Body of pancreas (tissue), 4 donors: ENCODE measurements around the gene WARS2. TPM values are rescaled to one million over a fixed set of nuclear protein-coding genes. Genes with fewer than 3 reads are reported as not detected.

Experiments used
- ATAC-seq: fragments of 150-250 bp; one replicate; pipeline ENCODE4 v1.9.1; 2016
- DNase-seq, 4 donors: peaks; one replicate each; pipeline ENCODE4 v3.0.0-alpha.2; 2019
- H3K27ac ChIP-seq, 4 donors: fragments of 200-600 bp; sonication (generic); 1 replicate in 3 of 4; 2 replicates in 1 of 4; pipeline versions ENCODE4 v1.5.1 to v1.6.1; 2016 to 2019; ENCODE audit warnings: mild to moderate bottlenecking in 1 of 4, mixed read lengths in 1 of 4, moderate library complexity in 1 of 4
- H3K27me3 ChIP-seq, 2 donors: fragments of 200-600 bp; sonication (generic); one replicate each; pipeline ENCODE4 v1.6.0; 2016; ENCODE audit warnings: mild to moderate bottlenecking in 1 of 2
- H3K36me3 ChIP-seq, 2 donors: fragments of 200-600 bp; sonication (generic); replicated peaks in 1 of 2; 2 replicates each; pipeline ENCODE4 v1.5.1; 2016; ENCODE audit warnings: low read depth in 2 of 2; ENCODE audit not compliant: insufficient read depth in 1 of 2
- H3K4me1 ChIP-seq: fragments of 200-600 bp; sonication (generic); one replicate; pipeline ENCODE4 v1.6.0; 2016
- H3K4me3 ChIP-seq, 2 donors: fragments of 200-600 bp; sonication (generic); 1 replicate in 1 of 2; 2 replicates in 1 of 2; pipeline ENCODE4 v1.5.1; 2016 to 2019
- H3K9me3 ChIP-seq, 3 donors: fragments of 200-600 bp; sonication (generic); 1 replicate in 2 of 3; 2 replicates in 1 of 3; pipeline ENCODE4 v1.5.1; 2016
- CTCF ChIP-seq, 7 experiments: fragments of 450-650 bp in 4 of 7; fragments of 200-600 bp in 3 of 7; sonication (generic) in 3 of 7; IDR thresholded peaks; one replicate each; pipeline ENCODE4 v1.5.1; 2016 to 2019; ENCODE audit warnings: antibody characterized with exemption in 7 of 7
- POLR2A ChIP-seq, 3 donors: fragments of 450-650 bp; IDR thresholded peaks; one replicate each; pipeline ENCODE4 v1.6.1; 2016; ENCODE audit warnings: antibody characterized with exemption in 3 of 3, mild to moderate bottlenecking in 2 of 3
- WGBS, 2 donors: methylation state at CpG; one replicate each; pipeline ENCODE4 v1.1.5; 2017; 5-methylcytosine and 5-hydroxymethylcytosine counted together
- intact Hi-C: fragments of 100-400 bp; cut with DNase I; formaldehyde crosslinking; loops from one replicate; pipeline ENCODE4 v1.15.1; 2023
- total RNA-seq, 2 donors: library from RNA; depleted of rRNA; stranded (reverse); fragments of >200 nt; gene quantifications; one replicate each; pipeline ENCODE4 v1.1.0, GENCODE V29; 2016

Gene WARS2
- total RNA-seq, 2 donors from 2014 or later: 4.9 to 11.7 TPM

- peaks cover 0 to 45% of the 10 kb centered on the region in 2 donors for H3K27me3 ChIP-seq
- ATAC-seq: peak; percentile 33
- H3K9me3 ChIP-seq: no peaks in the 10 kb centered on the region
- intact Hi-C loops: loop anchor here (10.0 kb wide), 1 partner anchor 927 kb away; no protein-coding TSS in a partner anchor
- H3K4me3 ChIP-seq: no peak overlapping the region
- no peaks in the 10 kb centered on the region for H3K36me3 ChIP-seq
- TF ChIP-seq CTCF (IDR thresholded peaks at IDR 0.05) (no peak), POLR2A (IDR thresholded peaks at IDR 0.05) (no peak)
- peak in 1 of 4 donors; percentile 24 for DNase-seq
- no peak overlapping the region for H3K27ac ChIP-seq
- peaks cover 21% of the 10 kb centered on the region for H3K4me1 ChIP-seq
- WGBS, 2 donors: 5 to 11% methylated on average over 16 of the region's 16 CpGs
These were observed 138.3 kb downstream of the WARS2 start for GRCh38 chr1:119002028-119002686.

GRCh38 chr1:119001181-119002027 is 139.0 kb downstream of the WARS2 start:
- intact Hi-C loops: loop anchor here (10.0 kb wide), 1 partner anchor 927 kb away; no protein-coding TSS in a partner anchor
- WGBS, 2 donors: 1 to 8% methylated on average over 17 to 49 of the region's 49 CpGs
- peak; percentile 27 for ATAC-seq

GRCh38 chr1:119000371-119001180 is 139.9 kb downstream of the WARS2 start:
- H3K36me3 ChIP-seq: no peaks in the 10 kb centered on the region
- no peak overlapping the region for H3K27ac ChIP-seq
- TF ChIP-seq POLR2A (IDR thresholded peaks at IDR 0.05) (no peak), CTCF (IDR thresholded peaks at IDR 0.05) (no peak)
- DNase-seq (no peak), ATAC-seq (no peak)
- no peak overlapping the region for H3K4me3 ChIP-seq
- peaks cover 0 to 41% of the 10 kb centered on the region in 2 donors for H3K27me3 ChIP-seq
- H3K4me1 ChIP-seq: peaks cover 12% of the 10 kb centered on the region
- no peaks in the 10 kb centered on the region for H3K9me3 ChIP-seq
- intact Hi-C loops: loop anchor here (10.0 kb wide), 1 partner anchor 926 kb away; no protein-coding TSS in a partner anchor
- 4 to 6% methylated on average over 33 to 44 of the region's 44 CpGs for WGBS, 2 donors

More at GRCh38 chr1:119001181-119002027, 139.0 kb downstream of the WARS2 start:
- TF ChIP-seq CTCF (IDR thresholded peaks at IDR 0.05) (no peak), POLR2A (IDR thresholded peaks at IDR 0.05) (no peak)
- no peak for DNase-seq
- peaks cover 0 to 45% of the 10 kb centered on the region in 2 donors for H3K27me3 ChIP-seq
- H3K27ac ChIP-seq: no peak overlapping the region
- no peak overlapping the region for H3K4me3 ChIP-seq
- H3K36me3 ChIP-seq: no peaks in the 10 kb centered on the region
- H3K9me3 ChIP-seq: no peaks in the 10 kb centered on the region
- H3K4me1 ChIP-seq: peaks cover 14% of the 10 kb centered on the region

GRCh38 chr1:118999348-119000071 is 140.9 kb downstream of the WARS2 start:
- intact Hi-C loops: loop anchor here (10.0 kb wide), 1 partner anchor 925 kb away; no protein-coding TSS in a partner anchor
- Histone ChIP-seq H3K27ac (no peak overlapping the region), H3K9me3 (no peaks in the 10 kb centered on the region), H3K36me3 (no peaks in the 10 kb centered on the region), H3K27me3 (peaks cover 0 to 40% of the 10 kb centered on the region in 2 donors), H3K4me3 (no peak overlapping the region), H3K4me1 (peaks cover 12% of the 10 kb centered on the region)
- DNase-seq (no peak), ATAC-seq (no peak)
- 3 to 8% methylated on average over 27 of the region's 27 CpGs for WGBS, 2 donors
- no peak for TF ChIP-seq POLR2A (IDR thresholded peaks at IDR 0.05)
- TF ChIP-seq CTCF (IDR thresholded peaks at IDR 0.05): no peak
